Measurements from ENCODE around the gene B4GALNT2.
A peak's percentile ranks its signal among the peaks of the same experiment; 100 is the strongest.
"Not testable (repeated sequence)": the region's sequence is repeated elsewhere in the genome, so short reads cannot be mapped to it uniquely, and the experiment has no call there.

Gene B4GALNT2

DNA sequence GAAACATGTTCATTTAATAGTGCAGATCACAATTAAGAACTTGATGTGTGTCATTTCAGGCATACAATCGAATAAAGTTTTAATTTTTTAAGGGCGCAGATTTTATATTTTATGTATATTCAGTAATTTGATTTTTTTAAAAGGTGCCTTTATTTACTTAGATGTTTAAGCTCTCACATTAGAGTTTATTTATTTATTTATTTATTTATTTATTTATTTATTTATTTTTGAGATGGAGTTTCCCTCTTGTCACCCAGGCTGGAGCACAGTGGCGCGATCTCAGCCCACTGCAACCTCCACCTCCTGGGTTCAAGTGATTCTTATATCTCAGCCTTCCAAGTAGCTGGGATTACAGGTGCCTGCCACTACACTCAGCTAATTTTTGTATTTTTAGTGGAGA, 3.8 kb downstream of the B4GALNT2 start:
- no peak for DNase-seq (ENCODE audit: low read depth)
- TF ChIP-seq, protein P1, sequence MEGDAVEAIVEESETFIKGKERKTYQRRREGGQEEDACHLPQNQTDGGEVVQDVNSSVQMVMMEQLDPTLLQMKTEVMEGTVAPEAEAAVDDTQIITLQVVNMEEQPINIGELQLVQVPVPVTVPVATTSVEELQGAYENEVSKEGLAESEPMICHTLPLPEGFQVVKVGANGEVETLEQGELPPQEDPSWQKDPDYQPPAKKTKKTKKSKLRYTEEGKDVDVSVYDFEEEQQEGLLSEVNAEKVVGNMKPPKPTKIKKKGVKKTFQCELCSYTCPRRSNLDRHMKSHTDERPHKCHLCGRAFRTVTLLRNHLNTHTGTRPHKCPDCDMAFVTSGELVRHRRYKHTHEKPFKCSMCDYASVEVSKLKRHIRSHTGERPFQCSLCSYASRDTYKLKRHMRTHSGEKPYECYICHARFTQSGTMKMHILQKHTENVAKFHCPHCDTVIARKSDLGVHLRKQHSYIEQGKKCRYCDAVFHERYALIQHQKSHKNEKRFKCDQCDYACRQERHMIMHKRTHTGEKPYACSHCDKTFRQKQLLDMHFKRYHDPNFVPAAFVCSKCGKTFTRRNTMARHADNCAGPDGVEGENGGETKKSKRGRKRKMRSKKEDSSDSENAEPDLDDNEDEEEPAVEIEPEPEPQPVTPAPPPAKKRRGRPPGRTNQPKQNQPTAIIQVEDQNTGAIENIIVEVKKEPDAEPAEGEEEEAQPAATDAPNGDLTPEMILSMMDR (conservative IDR thresholded peaks at IDR 0.05; ENCODE audit: low read length) = no peak
- no peak overlapping the region for H3K4me3 ChIP-seq (ENCODE audit: low read length)

DNA sequence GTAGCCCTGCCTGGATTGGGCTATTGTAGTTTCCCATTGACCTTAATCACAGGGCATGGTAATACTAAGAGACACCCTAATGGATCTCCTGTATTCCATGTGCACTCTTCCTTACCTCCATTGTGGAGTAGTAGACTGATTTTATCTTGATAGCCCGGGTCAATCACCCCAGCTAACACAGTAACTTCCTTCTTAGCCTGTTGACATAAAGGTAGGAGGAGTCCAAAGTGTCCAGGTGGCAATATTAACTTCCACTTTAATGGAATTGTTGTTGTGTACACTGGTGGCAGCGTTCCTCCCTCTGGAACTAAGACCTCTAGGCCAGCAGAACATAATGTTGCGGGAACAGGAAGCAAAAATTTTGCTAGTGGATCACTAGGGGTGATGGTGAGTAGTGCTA, 13.1 kb downstream of the B4GALNT2 start:
- not testable (repeated sequence) for H3K4me3 ChIP-seq (ENCODE audit: low read length); DNase-seq (ENCODE audit: low read depth)

DNA sequence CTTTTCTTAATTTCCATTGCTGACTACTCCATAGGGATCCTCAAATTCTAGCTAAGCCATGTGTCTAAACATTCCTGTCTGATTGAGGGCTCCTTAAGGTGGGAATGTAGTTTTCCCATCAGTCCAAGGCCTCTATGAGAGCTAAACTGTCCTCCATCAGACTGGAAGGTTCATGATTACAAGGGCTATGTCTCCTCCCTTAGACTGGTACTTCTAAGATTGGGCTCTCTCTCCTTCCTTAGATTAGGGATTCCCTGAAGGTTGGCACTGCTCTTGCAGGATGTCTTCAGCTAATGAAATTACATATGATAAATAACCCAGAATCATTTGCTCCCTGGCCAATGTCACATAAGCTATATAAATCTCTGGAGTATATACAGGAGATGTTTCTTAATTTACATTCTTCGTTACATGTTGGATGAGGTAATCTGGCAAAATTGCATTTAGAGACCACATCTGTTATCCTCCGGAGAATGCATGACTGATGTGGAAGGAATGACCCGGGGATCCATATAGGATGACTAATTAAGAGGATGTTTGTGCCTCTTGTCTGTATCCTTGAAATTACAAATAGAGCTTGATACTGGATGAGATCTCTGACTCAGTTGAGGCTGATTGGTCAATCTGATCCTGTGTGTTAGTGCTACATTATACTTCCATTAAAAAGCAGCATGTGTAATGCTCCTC, 14.2 kb downstream of the B4GALNT2 start:
- TF ChIP-seq, protein P1 (conservative IDR thresholded peaks at IDR 0.05; ENCODE audit: low read length) = no peak
- H3K4me3 ChIP-seq (ENCODE audit: low read length) = no peak overlapping the region
- peak; percentile 98 for DNase-seq (ENCODE audit: low read depth)

DNA sequence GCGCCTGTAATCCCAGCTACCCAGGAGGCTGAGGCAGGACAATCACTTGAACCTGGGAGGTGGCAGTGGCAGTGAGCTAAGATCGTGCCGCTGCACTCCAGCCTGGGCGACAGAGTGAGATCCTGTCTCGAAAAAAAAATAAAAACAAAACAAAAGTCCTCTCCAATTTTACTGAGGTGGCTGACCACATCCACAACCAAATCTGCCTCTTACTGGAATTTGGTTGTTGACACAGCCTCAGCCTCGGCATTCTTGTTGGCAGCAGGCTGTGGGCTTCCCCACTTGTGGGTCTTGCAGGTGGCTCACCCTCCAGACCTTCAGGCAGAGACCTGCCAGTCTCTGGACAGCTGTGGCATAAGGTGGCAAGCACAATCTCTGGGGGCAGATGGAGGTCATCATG, 15.6 kb downstream of the B4GALNT2 start:
- no peak overlapping the region for H3K4me3 ChIP-seq (ENCODE audit: low read length)
- TF ChIP-seq, protein P1 (conservative IDR thresholded peaks at IDR 0.05; ENCODE audit: low read length) = no peak
- no peak for DNase-seq (ENCODE audit: low read depth)

DNA sequence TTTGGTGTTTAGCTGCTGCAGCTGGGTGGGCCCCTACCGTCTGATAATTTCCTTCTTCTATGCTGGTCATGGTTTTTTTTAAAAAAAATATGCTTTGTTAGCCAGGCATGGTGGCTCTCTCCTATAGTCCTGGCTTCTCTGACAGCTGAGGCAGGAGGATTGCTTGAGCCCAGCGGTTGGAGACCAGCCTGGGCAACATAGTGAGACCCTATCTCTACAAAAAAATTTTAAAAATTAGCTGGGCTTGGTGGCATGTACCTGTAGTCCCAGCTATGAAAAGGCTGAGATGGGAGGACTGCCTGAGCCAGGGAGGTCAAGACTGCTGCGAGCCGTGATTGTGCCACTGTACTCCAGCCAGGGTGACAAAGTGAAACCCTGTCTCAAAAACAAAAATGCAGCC, 19.4 kb downstream of the B4GALNT2 start:
- no peak for DNase-seq (ENCODE audit: low read depth)
- no peak overlapping the region for H3K4me3 ChIP-seq (ENCODE audit: low read length)
- TF ChIP-seq, protein P1 (conservative IDR thresholded peaks at IDR 0.05; ENCODE audit: low read length) = no peak

DNA sequence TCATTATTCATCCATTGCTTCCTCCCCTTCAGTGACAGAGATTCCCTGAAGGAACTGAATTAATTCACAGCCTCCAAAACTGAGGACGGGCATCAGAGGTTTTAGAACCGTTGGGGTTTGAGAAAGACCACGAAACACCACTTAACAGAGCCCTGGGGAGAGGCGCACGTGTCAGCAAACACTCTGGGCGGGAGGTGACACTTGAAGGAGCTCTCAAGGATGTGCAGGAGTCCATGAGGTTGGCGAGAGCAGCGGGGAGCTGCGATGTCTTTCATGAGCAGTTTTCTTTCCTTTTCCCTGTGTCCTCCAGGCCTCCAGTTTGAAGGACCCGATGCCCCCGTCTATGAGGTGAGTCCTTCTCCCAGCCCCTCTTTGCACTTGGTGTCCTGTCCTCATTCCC, 23.7 kb downstream of the B4GALNT2 start:
- no peak for DNase-seq (ENCODE audit: low read depth)
- H3K4me3 ChIP-seq (ENCODE audit: low read length) = no peak overlapping the region
- TF ChIP-seq, protein P1 (conservative IDR thresholded peaks at IDR 0.05; ENCODE audit: low read length) = no peak

DNA sequence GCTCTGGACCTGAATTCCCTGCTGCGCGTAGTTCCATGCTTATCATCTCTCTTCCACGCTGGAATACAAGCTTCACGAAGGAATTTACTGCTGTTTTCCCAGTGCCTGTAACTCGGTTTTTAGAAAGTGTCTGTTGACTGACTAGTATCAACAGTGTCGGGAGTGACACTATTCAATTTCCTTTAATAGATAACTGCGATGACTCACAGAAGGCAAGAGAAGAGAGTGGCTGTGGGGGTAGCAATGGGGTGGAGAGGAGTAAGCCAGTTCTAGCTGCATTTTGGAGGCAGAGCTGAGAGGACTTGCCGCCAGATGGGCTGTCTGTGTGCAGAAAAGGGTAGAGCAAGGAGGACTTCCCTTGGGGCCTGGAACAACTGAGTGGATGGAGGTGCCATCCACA, 25.2 kb downstream of the B4GALNT2 start:
- TF ChIP-seq, protein P1 (conservative IDR thresholded peaks at IDR 0.05; ENCODE audit: low read length) = no peak
- DNase-seq (ENCODE audit: low read depth) = no peak
- no peak overlapping the region for H3K4me3 ChIP-seq (ENCODE audit: low read length)
